Umbilical cord (tissue), 2 donors: ENCODE measurements around the gene FSCN2. TPM values are rescaled to one million over a fixed set of nuclear protein-coding genes. Genes with fewer than 3 reads are reported as not detected.

ENCODE experiments used
- DNase-seq: peaks from one replicate; pipeline ENCODE4 v3.0.0-alpha.2; 2015; ENCODE audit warnings: low spot score
- total RNA-seq: library from RNA; depleted of rRNA; stranded (reverse); fragments of >200 nt; gene quantifications from one replicate; pipeline ENCODE4 v1.2.3, GENCODE V29; 2014; ENCODE audit warnings: low replicate concordance; ENCODE audit not compliant: insufficient read depth

Gene FSCN2
- total RNA-seq, 1 donor from 2014 or later: 2.2 TPM

- DNase-seq: peak; percentile 91
Observed at GRCh38 chr17:81512562-81513371, 15.4 kb upstream of the FSCN2 start, which contains the start of gene ACTG1. ACTG1 (minus strand) TSS chr17:81512799; CDS start chr17:81512354, 445 bp downstream.

- DNase-seq: peak; percentile 76
Observed at GRCh38 chr17:81513372-81513752, 14.8 kb upstream of the FSCN2 start.

GRCh38 chr17:81513753-81514488, 14.3 kb upstream of the FSCN2 start:
- DNase-seq: peak; percentile 77

GRCh38 chr17:81514489-81514738, 13.8 kb upstream of the FSCN2 start:
- DNase-seq: no peak

- peak; percentile 82 for DNase-seq
Observed at GRCh38 chr17:81514739-81515529, 13.2 kb upstream of the FSCN2 start.

GRCh38 chr17:81515530-81516041, 12.6 kb upstream of the FSCN2 start:
- DNase-seq: no peak

- DNase-seq: no peak
Observed at GRCh38 chr17:81516439-81516838, 11.7 kb upstream of the FSCN2 start.

GRCh38 chr17:81517009-81517338, 11.2 kb upstream of the FSCN2 start:
- no peak for DNase-seq

GRCh38 chr17:81517339-81518112, 10.7 kb upstream of the FSCN2 start:
- no peak for DNase-seq

- DNase-seq: no peak
Observed at GRCh38 chr17:81518113-81518784, 9.9 kb upstream of the FSCN2 start.

- DNase-seq: no peak
Observed at GRCh38 chr17:81518785-81519283, 9.3 kb upstream of the FSCN2 start.

- no peak for DNase-seq
Observed at GRCh38 chr17:81519284-81520020, 8.7 kb upstream of the FSCN2 start.

GRCh38 chr17:81520021-81520901, 7.9 kb upstream of the FSCN2 start:
- DNase-seq: no peak

- peak; percentile 66 for DNase-seq
Observed at GRCh38 chr17:81522491-81523401, 5.4 kb upstream of the FSCN2 start.

- no peak for DNase-seq
Observed at GRCh38 chr17:81523402-81524038, 4.7 kb upstream of the FSCN2 start.

- DNase-seq: no peak
Observed at GRCh38 chr17:81524039-81524864, 3.9 kb upstream of the FSCN2 start.

- DNase-seq: no peak
Observed at GRCh38 chr17:81524865-81525159, 3.4 kb upstream of the FSCN2 start.
